T-helper 2 cell treated with Interferon-gamma antibody and Interleukin-4, amounts not matched to agents 5 μg/mL and 100 μg/mL, for 36 hours (primary cell): ENCODE results near the gene OR9A2.
"Not testable (repeated sequence)": the region's sequence is repeated elsewhere in the genome, so short reads cannot be mapped to it uniquely, and the experiment has no call there.

ENCODE experiments used
- DNase-seq: peaks from one replicate; pipeline ENCODE4 v3.0.0; 2021; ENCODE audit warnings: low spot score
- H3K27ac Mint-ChIP-seq: one replicate; pipeline ENCODE4 v1.8.0; 2021; ENCODE audit warnings: mild to moderate bottlenecking, mixed read lengths
- H3K27me3 Mint-ChIP-seq: one replicate; pipeline ENCODE4 v1.8.0; 2021; ENCODE audit warnings: low read depth, mixed read lengths
- H3K36me3 Mint-ChIP-seq: one replicate; pipeline ENCODE4 v1.8.0; 2021; ENCODE audit warnings: low read depth, mixed read lengths
- H3K4me1 Mint-ChIP-seq: one replicate; pipeline ENCODE4 v1.8.0; 2021; ENCODE audit warnings: low read depth, mixed read lengths
- H3K4me3 Mint-ChIP-seq: one replicate; pipeline ENCODE4 v1.8.0; 2022; ENCODE audit warnings: mild to moderate bottlenecking, moderate library complexity, mixed read lengths
- H3K9me3 Mint-ChIP-seq: one replicate; pipeline ENCODE4 v1.8.0; 2021; ENCODE audit warnings: mixed read lengths

OR9A2 gene

DNA sequence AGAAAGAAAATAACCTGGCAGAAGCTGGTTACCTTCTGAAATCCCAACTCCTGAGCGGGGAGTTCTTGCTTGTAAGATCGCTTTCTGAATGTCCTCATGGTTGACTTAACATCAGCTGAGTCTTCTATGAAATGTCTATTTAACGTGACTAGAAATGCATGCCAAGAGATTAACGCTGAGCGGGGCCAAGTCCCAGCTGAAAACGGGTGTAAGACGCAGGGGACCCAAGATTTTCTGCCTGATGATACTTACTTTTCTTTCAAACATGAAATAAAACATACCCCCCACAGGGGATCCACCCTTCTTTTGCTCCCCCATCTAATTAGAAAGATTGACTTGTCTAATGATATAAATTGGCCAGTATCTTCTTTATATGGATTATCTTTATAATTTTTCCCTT lies 14.9 kb downstream of the OR9A2 start:
- H3K9me3 Mint-ChIP-seq, result no peaks in the 10 kb centered on the region
- peaks cover 3% of the 10 kb centered on the region for H3K4me1 Mint-ChIP-seq
- no peaks in the 10 kb centered on the region for H3K36me3 Mint-ChIP-seq
- DNase-seq, result no peak
- no peak overlapping the region for H3K27ac Mint-ChIP-seq
- H3K4me3 Mint-ChIP-seq, result no peak overlapping the region
- H3K27me3 Mint-ChIP-seq, result peaks cover 26% of the 10 kb centered on the region

DNA sequence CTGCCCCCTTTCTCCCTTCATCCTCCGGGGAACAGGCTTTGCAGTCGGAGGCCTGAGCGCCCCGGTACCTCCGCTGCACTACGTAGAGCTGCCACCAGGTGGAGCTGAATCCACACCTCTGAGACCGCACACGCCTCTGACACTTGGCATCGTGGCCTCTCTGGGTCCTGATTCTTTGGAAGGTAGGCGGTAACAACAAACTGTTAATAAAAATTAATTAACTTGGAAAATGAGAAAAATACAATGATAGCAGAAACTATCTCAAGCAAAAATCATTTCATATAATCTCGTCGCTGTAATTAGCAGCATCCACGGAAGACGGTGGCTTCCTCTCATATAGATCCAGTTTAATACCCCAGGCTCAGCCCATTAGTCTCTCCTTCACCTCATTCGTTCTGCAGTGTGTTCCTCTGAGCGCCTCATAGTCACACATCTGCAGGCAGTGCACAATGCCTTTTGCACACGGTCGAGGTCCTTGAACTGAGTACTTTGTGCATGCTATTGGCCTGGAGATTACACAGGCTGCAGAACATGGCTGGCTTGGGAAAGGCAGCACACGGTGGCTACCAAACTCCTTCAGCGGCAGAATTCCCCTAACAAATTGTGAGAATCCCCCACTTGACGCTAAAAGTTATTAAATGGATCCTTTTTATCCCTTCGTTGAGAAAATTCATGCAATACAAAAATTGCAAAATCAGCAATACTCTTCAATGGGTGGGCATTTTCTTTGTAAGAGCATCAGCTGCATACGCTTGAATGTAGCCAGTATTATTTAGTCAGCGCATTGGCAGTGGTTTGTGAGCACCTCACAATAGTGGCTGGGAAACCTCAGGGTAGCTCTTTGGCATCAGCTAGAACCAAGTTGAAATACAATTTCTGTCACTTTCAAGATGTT lies 18.7 kb downstream of the OR9A2 start:
- H3K4me3 Mint-ChIP-seq, result no peak overlapping the region
- H3K9me3 Mint-ChIP-seq, result no peaks in the 10 kb centered on the region
- no peak overlapping the region for H3K27ac Mint-ChIP-seq
- H3K27me3 Mint-ChIP-seq, result peaks cover 21% of the 10 kb centered on the region
- DNase-seq, result peak; percentile 66
- peaks cover 2% of the 10 kb centered on the region for H3K36me3 Mint-ChIP-seq
- H3K4me1 Mint-ChIP-seq, result peaks cover 5% of the 10 kb centered on the region

DNA sequence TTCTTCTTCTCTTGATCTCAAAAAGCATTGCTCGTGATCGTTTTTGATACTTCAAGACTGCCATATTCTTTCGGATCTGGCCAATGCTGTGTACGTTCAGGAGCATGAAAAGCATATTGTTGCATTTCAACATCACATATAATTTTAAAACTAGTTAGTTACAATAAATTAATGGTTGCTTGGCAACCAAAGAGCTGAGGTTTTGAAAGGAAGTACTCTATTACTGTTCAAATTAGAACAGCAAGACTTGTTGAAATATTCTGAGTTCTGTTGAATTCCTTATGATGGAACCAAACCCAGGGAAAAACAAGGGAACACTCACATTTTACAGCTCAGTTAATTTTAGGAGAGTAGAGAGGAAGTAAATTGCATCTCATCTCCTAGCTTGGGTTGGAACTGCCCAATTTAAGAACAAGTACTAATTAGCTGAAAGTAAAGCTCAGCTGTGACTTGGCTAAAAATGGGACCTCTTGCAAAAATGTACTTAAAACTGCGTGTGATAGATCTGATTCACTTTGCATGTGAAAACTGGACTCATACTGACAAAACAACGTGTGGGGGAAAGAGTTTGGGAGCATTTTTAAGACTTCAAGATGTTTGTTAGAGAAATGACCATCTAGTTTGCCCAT lies 21.2 kb downstream of the OR9A2 start:
- Mint-ChIP-seq H3K4me3 (no peak overlapping the region), H3K4me1 (peaks cover 8% of the 10 kb centered on the region), H3K36me3 (peaks cover 2% of the 10 kb centered on the region), H3K27ac (no peak overlapping the region), H3K9me3 (no peaks in the 10 kb centered on the region), H3K27me3 (peaks cover 27% of the 10 kb centered on the region)
- DNase-seq, result no peak

DNA sequence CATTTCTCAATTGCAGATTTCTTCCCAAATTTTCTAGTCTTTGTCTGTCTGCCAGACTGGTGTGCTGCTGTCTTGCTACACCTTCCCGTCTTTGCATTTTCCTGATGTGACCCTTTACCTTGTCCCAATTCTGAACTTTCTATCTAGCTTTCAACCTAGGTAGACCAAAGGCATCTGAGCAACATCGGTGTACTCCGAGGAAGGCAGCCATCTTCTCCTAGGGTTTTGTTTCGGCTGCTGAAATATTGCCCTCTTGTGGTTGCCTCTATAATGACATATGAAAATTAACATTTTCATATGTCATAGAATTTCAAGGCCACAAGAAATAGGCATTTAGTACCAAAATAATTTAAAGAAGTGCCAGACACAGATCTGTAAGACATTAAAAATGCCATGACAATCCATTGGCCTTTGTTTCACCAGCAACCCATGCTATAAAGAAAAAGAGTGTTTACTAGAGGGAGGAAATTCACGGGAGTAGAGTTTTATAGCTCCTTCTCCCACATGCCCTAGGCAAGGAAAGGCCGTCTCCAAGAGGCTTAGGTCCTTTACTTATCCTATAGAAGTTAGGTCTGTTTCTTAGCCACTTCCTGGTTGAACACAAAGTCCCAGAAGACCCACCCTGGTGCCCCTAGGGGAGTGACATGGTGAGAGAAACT lies 23.4 kb downstream of the OR9A2 start:
- peaks cover 25% of the 10 kb centered on the region for H3K27me3 Mint-ChIP-seq
- no peak for DNase-seq
- H3K4me3 Mint-ChIP-seq, result peak overlapping the region; percentile 83
- peak overlapping the region; percentile 42 for H3K27ac Mint-ChIP-seq
- H3K9me3 Mint-ChIP-seq, result no peaks in the 10 kb centered on the region
- H3K36me3 Mint-ChIP-seq, result peaks cover 2% of the 10 kb centered on the region
- peaks cover 8% of the 10 kb centered on the region for H3K4me1 Mint-ChIP-seq

DNA sequence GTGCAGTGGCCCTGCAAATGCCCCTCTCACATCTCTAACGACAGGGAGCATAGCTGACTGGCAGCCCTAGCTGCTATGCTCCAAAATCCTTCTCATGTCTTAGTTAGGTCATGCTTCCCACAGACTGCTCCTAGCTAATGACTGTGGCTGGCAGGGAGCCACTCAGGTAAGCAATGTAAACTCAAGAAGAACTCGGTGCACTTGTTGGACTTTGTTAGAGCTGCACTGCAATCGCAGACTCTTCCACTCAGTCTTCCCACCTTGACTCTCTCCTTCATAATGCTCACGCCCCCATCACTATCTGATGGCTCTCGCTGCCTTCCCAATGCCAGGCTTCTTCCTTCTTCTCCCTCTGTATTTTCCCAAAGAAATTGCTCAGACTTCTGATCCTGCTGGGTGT lies 24.0 kb downstream of the OR9A2 start:
- Mint-ChIP-seq H3K27me3 (peaks cover 23% of the 10 kb centered on the region), H3K9me3 (no peaks in the 10 kb centered on the region), H3K4me3 (peak overlapping the region; percentile 83), H3K36me3 (peaks cover 2% of the 10 kb centered on the region), H3K27ac (no peak overlapping the region), H3K4me1 (peaks cover 6% of the 10 kb centered on the region)
- no peak for DNase-seq

DNA sequence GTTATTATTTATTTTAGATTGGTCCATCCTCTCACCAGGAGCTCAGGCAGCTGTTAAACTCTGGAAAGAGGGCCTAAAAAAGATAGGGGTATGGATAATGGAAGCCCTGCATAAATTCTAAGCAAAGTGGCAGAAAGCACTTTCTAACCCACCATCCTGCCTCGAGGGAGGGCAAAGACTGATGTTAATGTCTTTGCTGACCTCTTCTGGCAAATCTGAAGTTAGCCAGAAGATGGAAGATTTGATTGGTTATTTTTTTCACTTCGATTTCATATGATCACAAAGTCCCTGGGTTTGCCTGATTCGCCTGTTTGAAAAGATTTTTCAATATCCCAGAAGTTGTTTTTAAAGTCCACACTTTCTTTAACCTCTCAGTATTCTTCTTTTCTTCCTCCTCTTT lies 24.8 kb downstream of the OR9A2 start:
- peaks cover 4% of the 10 kb centered on the region for H3K4me1 Mint-ChIP-seq
- no peak overlapping the region for H3K4me3 Mint-ChIP-seq
- DNase-seq, result no peak
- no peak overlapping the region for H3K27ac Mint-ChIP-seq
- peaks cover 2% of the 10 kb centered on the region for H3K36me3 Mint-ChIP-seq
- H3K27me3 Mint-ChIP-seq, result peaks cover 22% of the 10 kb centered on the region
- no peaks in the 10 kb centered on the region for H3K9me3 Mint-ChIP-seq

DNA sequence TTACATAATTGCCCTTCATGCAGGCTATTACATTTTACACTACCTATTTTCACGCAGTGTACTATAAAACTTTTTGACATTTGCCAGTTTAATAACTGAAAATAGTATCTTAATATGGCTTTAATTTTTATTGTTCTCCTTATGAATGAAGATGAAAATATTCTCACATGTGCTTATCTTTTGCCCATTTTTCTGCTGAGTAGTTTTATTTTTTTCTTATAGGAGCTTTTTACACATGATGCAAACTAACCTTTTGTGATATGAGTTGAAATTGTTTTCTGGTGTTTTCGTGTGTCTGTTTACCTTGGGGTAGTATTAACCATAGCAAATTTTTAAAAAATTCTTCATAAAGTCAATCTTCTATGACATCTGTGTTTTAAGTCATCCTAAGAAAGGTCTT lies 26.3 kb downstream of the OR9A2 start:
- Mint-ChIP-seq H3K4me1 (peaks cover 4% of the 10 kb centered on the region), H3K27me3 (peaks cover 16% of the 10 kb centered on the region), H3K9me3 (no peaks in the 10 kb centered on the region), H3K27ac (no peak overlapping the region), H3K4me3 (no peak overlapping the region), H3K36me3 (peaks cover 2% of the 10 kb centered on the region)
- DNase-seq, result no peak

DNA sequence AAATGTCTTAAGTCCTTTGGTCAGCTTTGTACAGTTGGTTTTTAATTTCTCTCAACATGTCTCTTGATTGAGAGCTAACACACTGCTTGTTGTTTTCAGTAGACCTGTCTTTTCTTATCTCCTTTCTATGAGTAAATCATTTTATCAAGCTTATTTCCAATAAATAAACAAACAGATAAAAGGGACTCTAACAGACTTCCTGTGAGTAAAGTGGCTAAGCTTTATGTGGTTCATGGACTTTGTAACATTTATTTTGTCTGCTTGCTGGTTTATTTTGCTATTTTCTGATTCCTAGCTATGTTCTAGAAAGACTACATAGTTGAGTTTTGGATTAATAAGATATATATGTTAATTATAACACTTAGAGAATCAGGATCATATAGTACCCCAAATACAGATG lies 27.1 kb downstream of the OR9A2 start:
- Mint-ChIP-seq H3K36me3 (peaks cover 2% of the 10 kb centered on the region), H3K9me3 (no peaks in the 10 kb centered on the region), H3K4me3 (no peak overlapping the region), H3K27me3 (peaks cover 14% of the 10 kb centered on the region), H3K4me1 (peaks cover 4% of the 10 kb centered on the region), H3K27ac (no peak overlapping the region)
- no peak for DNase-seq

DNA sequence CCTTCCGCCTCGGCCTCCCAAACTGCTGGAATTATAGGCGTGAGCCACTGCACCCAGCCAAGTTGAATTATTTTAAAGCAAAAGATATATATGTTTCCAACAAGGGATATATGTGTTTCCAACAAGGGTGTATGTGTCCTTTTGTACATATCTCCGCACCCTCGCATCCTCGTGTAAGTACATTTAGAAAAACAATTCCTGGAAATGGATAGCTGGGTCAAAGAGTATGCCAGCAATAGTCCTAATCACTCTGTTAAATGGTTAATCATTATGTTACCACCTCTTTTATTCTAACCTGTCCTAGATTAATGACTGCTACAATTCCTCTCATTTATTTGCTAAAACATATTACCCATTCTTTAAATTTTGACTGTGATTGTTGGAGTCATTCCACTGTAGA lies 28.0 kb downstream of the OR9A2 start:
- peaks cover 10% of the 10 kb centered on the region for H3K27me3 Mint-ChIP-seq
- no peak overlapping the region for H3K4me3 Mint-ChIP-seq
- H3K36me3 Mint-ChIP-seq, result peaks cover 2% of the 10 kb centered on the region
- H3K4me1 Mint-ChIP-seq, result peaks cover 4% of the 10 kb centered on the region
- no peak for DNase-seq
- no peaks in the 10 kb centered on the region for H3K9me3 Mint-ChIP-seq
- no peak overlapping the region for H3K27ac Mint-ChIP-seq

DNA sequence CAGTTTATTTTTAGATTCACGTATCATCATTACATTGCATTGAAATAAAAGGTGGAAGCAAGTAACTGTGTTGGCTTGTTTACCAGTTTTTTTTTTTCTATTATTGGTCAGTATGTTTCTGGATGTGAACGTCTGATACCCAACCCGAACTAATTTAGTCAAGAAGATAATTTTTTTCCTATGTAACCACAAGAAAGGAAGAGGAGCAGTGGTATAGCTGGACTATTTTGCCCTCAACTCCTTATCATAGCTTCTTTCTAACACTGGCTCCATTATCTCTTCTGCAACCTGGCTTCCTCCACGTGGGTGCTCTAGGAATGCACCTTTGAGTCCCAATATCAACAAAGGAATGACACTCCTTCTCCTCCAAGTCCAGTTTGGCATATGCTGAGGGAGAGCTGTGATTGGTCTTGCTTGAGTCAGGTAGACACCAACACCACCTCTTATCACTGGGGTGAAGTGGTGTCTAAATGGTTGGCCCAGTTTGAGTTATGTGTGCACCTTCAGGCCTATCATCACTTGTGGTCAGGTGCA lies 29.4 kb downstream of the OR9A2 start:
- Mint-ChIP-seq H3K4me3 (no peak overlapping the region), H3K4me1 (no peaks in the 10 kb centered on the region), H3K27me3 (peaks cover 10% of the 10 kb centered on the region), H3K36me3 (no peaks in the 10 kb centered on the region), H3K27ac (no peak overlapping the region), H3K9me3 (no peaks in the 10 kb centered on the region)
- DNase-seq, result no peak

DNA sequence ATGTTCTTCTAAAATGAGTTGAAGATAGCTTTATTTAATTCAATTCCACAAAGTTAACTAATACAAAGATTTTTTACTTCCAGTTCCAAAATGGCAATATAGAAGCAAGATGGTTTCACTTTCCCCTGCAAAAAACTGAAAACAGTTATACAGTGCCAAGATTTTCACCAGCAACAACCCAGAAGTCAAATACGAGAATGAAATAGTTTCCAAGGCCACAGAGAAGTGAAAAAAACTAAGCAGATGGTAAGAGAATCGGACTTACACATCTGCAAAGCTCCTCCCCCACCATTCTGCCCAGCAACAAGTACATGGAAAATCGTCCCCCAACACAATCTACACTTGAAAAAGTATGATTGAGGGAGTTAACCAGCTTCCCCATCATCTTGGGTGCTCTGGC lies 34.5 kb downstream of the OR9A2 start:
- no peak for DNase-seq
- Mint-ChIP-seq H3K36me3 (no peaks in the 10 kb centered on the region), H3K27me3 (peaks cover 5% of the 10 kb centered on the region), H3K4me1 (no peaks in the 10 kb centered on the region), H3K27ac (no peak overlapping the region), H3K9me3 (no peaks in the 10 kb centered on the region), H3K4me3 (no peak overlapping the region)

DNA sequence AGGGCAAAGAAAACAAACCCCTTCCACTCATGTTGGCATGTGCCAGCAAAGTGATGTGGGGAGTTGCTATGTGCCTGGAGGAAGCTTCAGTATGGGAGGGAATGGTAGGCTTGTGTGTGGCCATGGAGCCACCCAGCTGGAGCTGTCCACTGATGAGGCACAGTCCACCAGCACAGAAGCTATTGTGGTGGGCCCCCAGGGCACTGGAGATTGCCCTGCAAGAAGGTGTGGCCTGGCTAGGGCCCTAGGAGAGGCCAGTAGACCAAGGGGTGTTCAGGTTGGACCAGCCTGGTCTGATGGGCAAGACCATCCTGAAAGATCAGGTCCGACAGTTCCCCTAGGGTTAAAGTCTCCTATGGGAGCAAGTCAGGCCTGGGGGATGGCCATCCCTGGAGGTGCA lies 42.6 kb downstream of the OR9A2 start:
- Mint-ChIP-seq H3K9me3 (no peaks in the 10 kb centered on the region), H3K4me1 (no peaks in the 10 kb centered on the region)
- no peak for DNase-seq

DNA sequence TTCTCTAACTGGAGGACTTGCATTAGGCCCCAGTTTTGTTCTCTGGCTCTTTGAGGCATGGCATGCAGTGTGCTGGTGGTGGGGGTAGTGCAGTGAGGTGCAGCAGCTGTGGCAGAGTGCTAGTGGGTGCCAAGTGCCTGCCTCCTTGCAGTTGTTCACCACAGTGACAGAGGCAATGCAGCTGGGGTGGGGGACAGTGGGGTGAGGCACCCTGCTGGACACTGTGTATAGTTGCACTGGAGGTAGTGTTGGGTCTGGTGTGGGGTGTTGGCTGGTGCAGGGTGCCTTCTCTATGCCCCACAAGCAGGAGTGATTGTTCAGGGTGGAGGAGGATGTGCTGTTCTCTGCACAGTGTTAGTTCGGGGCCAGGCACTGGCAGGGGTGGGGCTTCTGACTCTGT lies 43.1 kb downstream of the OR9A2 start:
- Mint-ChIP-seq H3K36me3 (no peaks in the 10 kb centered on the region), H3K9me3 (no peaks in the 10 kb centered on the region), H3K27me3 (peaks cover 20% of the 10 kb centered on the region), H3K27ac (no peak overlapping the region), H3K4me3 (no peak overlapping the region), H3K4me1 (no peaks in the 10 kb centered on the region)
- DNase-seq, result no peak

More for the DNA sequence above, 42.6 kb downstream of the OR9A2 start:
- H3K27ac Mint-ChIP-seq, result no peak overlapping the region
- H3K27me3 Mint-ChIP-seq, result peaks cover 20% of the 10 kb centered on the region
- no peaks in the 10 kb centered on the region for H3K36me3 Mint-ChIP-seq
- no peak overlapping the region for H3K4me3 Mint-ChIP-seq

DNA sequence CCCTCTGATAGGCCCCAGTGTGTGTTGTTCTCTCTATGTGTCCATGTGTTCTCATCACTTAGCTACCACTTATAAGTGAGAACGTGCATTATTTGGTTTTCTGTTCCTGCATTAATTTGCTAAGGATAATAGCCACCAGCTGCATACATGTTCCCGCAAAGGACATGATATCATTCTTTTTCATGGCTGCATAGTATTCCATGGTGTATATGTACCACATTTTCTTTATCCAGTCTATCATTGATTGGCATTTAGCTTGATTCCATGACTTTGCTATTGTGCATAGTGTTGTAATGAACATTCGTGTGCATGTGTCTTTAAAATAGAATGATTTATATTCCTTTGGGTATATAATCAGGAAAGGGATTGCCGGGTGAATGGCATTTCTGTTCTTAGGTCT lies 48.5 kb downstream of the OR9A2 start:
- not testable (repeated sequence) for H3K27ac Mint-ChIP-seq, DNase-seq, H3K4me3 Mint-ChIP-seq, H3K4me1 Mint-ChIP-seq, H3K9me3 Mint-ChIP-seq, H3K36me3 Mint-ChIP-seq
- H3K27me3 Mint-ChIP-seq, result peaks cover 25% of the 10 kb centered on the region
